Endothelial cell of umbilical vein (primary cell): ENCODE data around the gene FGFRL1. TPM values are rescaled to one million over a fixed set of nuclear protein-coding genes. Genes with fewer than 3 reads are reported as not detected.

Source experiments
- BruUV-seq: library from RNA; stranded (reverse); fragments of 400-500 nt; replicated peaks from 2 replicates; lab custom pipeline; 2021; lab: Mats Ljungman, UMichigan
- CTCF ChIA-PET: fragments of 300-600, 350-600 bp; sonication (Branson Sonifier 250); formaldehyde crosslinking; loops from one replicate; lab custom pipeline; 2021; ENCODE audit warnings: antibody characterized with exemption, inconsistent platforms; lab: Charles Lee
- POLR2A ChIA-PET: fragments of 300-600, 350-600 bp; sonication (Branson Sonifier 250); formaldehyde crosslinking; loops from one replicate; lab custom pipeline; 2021; ENCODE audit warnings: antibody characterized with exemption, inconsistent platforms; lab: Charles Lee
- DNase-seq: peaks from one replicate; pipeline ENCODE4 v3.0.0-alpha.2; 2011; ENCODE audit warnings: low read depth, low spot score
- FAIRE-seq: peaks from 2 replicates; lab custom pipeline; 2011; peaks lifted over from hg19 to GRCh38; lab: Jason Lieb, UNC
- H2AFZ ChIP-seq: 2 replicates; pipeline ENCODE4 v1.6.0; 2012; ENCODE audit warnings: low read depth, low read length, control low read depth, inconsistent platforms
- H3K27ac ChIP-seq: 2 replicates; pipeline ENCODE4 v1.5.1; 2011; ENCODE audit warnings: low read depth, mild to moderate bottlenecking, control low read depth, low read length, moderate library complexity; ENCODE audit not compliant: insufficient read depth
- H3K27me3 ChIP-seq, 2 experiments: 2 replicates each; pipeline versions ENCODE4 v1.6.0 to v1.6.1; 2011; ENCODE audit warnings: low read length in 2 of 2, mixed read lengths in 1 of 2; ENCODE audit not compliant: control insufficient read depth in 2 of 2, insufficient read depth in 2 of 2
- H3K36me3 ChIP-seq, 2 experiments: 2 replicates in 1 of 2; 3 replicates in 1 of 2; pipeline ENCODE4 v1.5.1; 2011; ENCODE audit warnings: low read length in 2 of 2, mild to moderate bottlenecking in 1 of 2, moderate library complexity in 1 of 2; ENCODE audit not compliant: control insufficient read depth in 2 of 2, insufficient read depth in 2 of 2; ENCODE audit errors: extremely low read depth in 1 of 2
- H3K4me1 ChIP-seq: 3 replicates; pipeline ENCODE4 v1.5.1; 2011; ENCODE audit warnings: mild to moderate bottlenecking, low read length; ENCODE audit not compliant: control insufficient read depth, insufficient read depth; ENCODE audit errors: extremely low read depth
- H3K4me2 ChIP-seq: 2 replicates; pipeline ENCODE4 v1.6.1; 2011; ENCODE audit warnings: low read length, control low read depth, mixed read lengths; ENCODE audit not compliant: insufficient read depth
- H3K4me3 ChIP-seq, 3 experiments: fragments of 200-600 bp in 1 of 3; sonication (generic), shearing (Covaris generic) in 1 of 3; replicated peaks in 1 of 3; 2 replicates each; pipeline ENCODE4 v1.5.1; 2011 to 2016; ENCODE audit warnings: control low read depth in 3 of 3, low read length in 3 of 3, mild to moderate bottlenecking in 2 of 3, inconsistent platforms in 1 of 3, low read depth in 1 of 3, moderate library complexity in 1 of 3; ENCODE audit not compliant: insufficient read depth in 1 of 3
- H3K79me2 ChIP-seq: 2 replicates; pipeline ENCODE4 v1.6.0; 2012; ENCODE audit warnings: low read length, inconsistent platforms; ENCODE audit not compliant: control insufficient read depth, insufficient read depth
- H3K9ac ChIP-seq: replicated peaks from 2 replicates; pipeline ENCODE3; 2011; ENCODE audit warnings: low read length, control low read depth; ENCODE audit not compliant: insufficient read depth; ENCODE audit errors: extremely low read depth
- H3K9me1 ChIP-seq: replicated peaks from 3 replicates; pipeline ENCODE4 v1.6.0; 2011; ENCODE audit warnings: mild to moderate bottlenecking, low read length; ENCODE audit not compliant: control insufficient read depth, insufficient read depth; ENCODE audit errors: extremely low read depth
- H3K9me3 ChIP-seq: replicated peaks from 2 replicates; pipeline ENCODE4 v1.5.1; 2012; ENCODE audit warnings: low read length, inconsistent platforms; ENCODE audit not compliant: control insufficient read depth, insufficient read depth
- H4K20me1 ChIP-seq: replicated peaks from 2 replicates; pipeline ENCODE3; 2011; ENCODE audit warnings: mild to moderate bottlenecking, low read length; ENCODE audit not compliant: control insufficient read depth, insufficient read depth; ENCODE audit errors: extremely low read depth
- EZH2 ChIP-seq: IDR thresholded peaks from 2 replicates; pipeline ENCODE4 v1.6.1; 2012; ENCODE audit warnings: borderline replicate concordance, low read depth, mild to moderate bottlenecking, moderate library complexity, low read length, inconsistent platforms; ENCODE audit not compliant: severe bottlenecking
- FOS ChIP-seq: IDR thresholded peaks from 2 replicates; pipeline ENCODE4 v1.6.1; 2011; ENCODE audit warnings: mild to moderate bottlenecking, low read length, moderate library complexity, borderline replicate concordance; ENCODE audit not compliant: insufficient read depth
- GATA2 ChIP-seq: IDR thresholded peaks from 2 replicates; pipeline ENCODE4 v1.7.0; 2011; ENCODE audit warnings: low read depth, mild to moderate bottlenecking, moderate library complexity, mixed read lengths, low read length; ENCODE audit not compliant: insufficient read length, insufficient read depth
- JUN ChIP-seq: IDR thresholded peaks from 2 replicates; pipeline ENCODE4 v1.6.1; 2011; ENCODE audit warnings: borderline replicate concordance, low read depth; ENCODE audit not compliant: insufficient read length, insufficient read depth
- MYC ChIP-seq: IDR thresholded peaks from one replicate; pipeline ENCODE4 v1.6.1; 2011; ENCODE audit warnings: mild to moderate bottlenecking, low read depth, low read length
- POLR2A ChIP-seq: IDR thresholded peaks from 2 replicates; pipeline ENCODE4 v1.6.1; 2012; ENCODE audit warnings: low read depth, mild to moderate bottlenecking, control low read depth, low read length
- POLR2AphosphoS5 ChIP-seq: IDR thresholded peaks from 2 replicates; pipeline ENCODE4 v1.6.1; 2012; ENCODE audit warnings: low read depth, mild to moderate bottlenecking, control low read depth, low read length, moderate library complexity; ENCODE audit not compliant: insufficient read depth
- dilution Hi-C: fragments of 300-500 bp; cut with MboI; formaldehyde crosslinking; loops from one replicate; pipeline ENCODE4 v1.15.0; 2019; ENCODE audit warnings: low sequenced_read_pairs; ENCODE audit not compliant: extremely low pct_ligation_motif_present
- intact Hi-C: fragments of 100-400 bp; cut with micrococcal nuclease; formaldehyde crosslinking; loops from one replicate; pipeline ENCODE4 v1.10.0; 2022
- polyA plus RNA-seq, 4 experiments: library from polyadenylated mRNA; depleted of rRNA in 3 of 4; stranded (reverse) in 3 of 4; unstranded in 1 of 4; fragments of >200 nt; gene quantifications; 2 replicates each; pipeline versions ENCODE4 v1.2.1 to v1.2.3, GENCODE V29; 2011 to 2012; ENCODE audit warnings: missing spikeins in 1 of 4
- total RNA-seq: library from RNA; stranded (reverse); gene quantifications from 2 replicates; pipeline ENCODE4 v1.2.3, GENCODE V29; 2021
- TF ChIP-seq, protein P1 (sequence below), 2 donors: IDR thresholded peaks; 1 replicate in 1 of 2; 2 replicates in 1 of 2; pipeline ENCODE4 v1.5.1; 2011; ENCODE audit warnings: low read length in 2 of 2, mild to moderate bottlenecking in 2 of 2, moderate library complexity in 2 of 2, control low read depth in 1 of 2, inconsistent platforms in 1 of 2, low read depth in 1 of 2; ENCODE audit not compliant: insufficient read depth in 1 of 2; ENCODE audit errors: extremely low read depth in 1 of 2
- TF ChIP-seq, protein P2 (sequence below): IDR thresholded peaks from 2 replicates; pipeline ENCODE4 v1.6.1; 2011; ENCODE audit not compliant: insufficient read depth, insufficient read length

FGFRL1 gene
- total and polyA plus RNA-seq, 2 donors (not counting 3 experiments of a cell fraction or from before 2014, with no cell fraction given): 33.3 to 74.6 TPM

GRCh38 chr4:1030559-1030958 is 19.1 kb downstream of the FGFRL1 start:
- Histone ChIP-seq H2AFZ (no peak overlapping the region), H3K27ac (no peak overlapping the region), H3K79me2 (no peaks in the 10 kb centered on the region), H3K9me1 (no peaks in the 10 kb centered on the region), H3K4me3 (no peak overlapping the region), H3K4me2 (no peak overlapping the region), H4K20me1 (no peaks in the 10 kb centered on the region), H3K27me3 (no peaks in the 10 kb centered on the region), H3K9ac (no peak overlapping the region), H3K4me1 (no peaks in the 10 kb centered on the region), H3K36me3 (peaks cover 0 to 6% of the 10 kb centered on the region in 2 experiments), H3K9me3 (no peaks in the 10 kb centered on the region)
- intact Hi-C loops: no loop called here
- DNase-seq: no peak
- ChIA-PET POLR2A (no interaction called here), CTCF (no interaction called here)
- dilution Hi-C loops: no loop called here
- TF ChIP-seq MYC (no peak), GATA2 (no peak), EZH2 (no peak), POLR2A (no peak), FOS (no peak), POLR2AphosphoS5 (no peak), JUN (no peak)
- TF ChIP-seq, protein P1, sequence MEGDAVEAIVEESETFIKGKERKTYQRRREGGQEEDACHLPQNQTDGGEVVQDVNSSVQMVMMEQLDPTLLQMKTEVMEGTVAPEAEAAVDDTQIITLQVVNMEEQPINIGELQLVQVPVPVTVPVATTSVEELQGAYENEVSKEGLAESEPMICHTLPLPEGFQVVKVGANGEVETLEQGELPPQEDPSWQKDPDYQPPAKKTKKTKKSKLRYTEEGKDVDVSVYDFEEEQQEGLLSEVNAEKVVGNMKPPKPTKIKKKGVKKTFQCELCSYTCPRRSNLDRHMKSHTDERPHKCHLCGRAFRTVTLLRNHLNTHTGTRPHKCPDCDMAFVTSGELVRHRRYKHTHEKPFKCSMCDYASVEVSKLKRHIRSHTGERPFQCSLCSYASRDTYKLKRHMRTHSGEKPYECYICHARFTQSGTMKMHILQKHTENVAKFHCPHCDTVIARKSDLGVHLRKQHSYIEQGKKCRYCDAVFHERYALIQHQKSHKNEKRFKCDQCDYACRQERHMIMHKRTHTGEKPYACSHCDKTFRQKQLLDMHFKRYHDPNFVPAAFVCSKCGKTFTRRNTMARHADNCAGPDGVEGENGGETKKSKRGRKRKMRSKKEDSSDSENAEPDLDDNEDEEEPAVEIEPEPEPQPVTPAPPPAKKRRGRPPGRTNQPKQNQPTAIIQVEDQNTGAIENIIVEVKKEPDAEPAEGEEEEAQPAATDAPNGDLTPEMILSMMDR (IDR thresholded peaks at IDR 0.05; ENCODE audit: extremely low read depth in 1 of 2, insufficient read depth in 1 of 2, low read depth in 1 of 2, low read length in 2 of 2): no peak
- TF ChIP-seq, protein P2, sequence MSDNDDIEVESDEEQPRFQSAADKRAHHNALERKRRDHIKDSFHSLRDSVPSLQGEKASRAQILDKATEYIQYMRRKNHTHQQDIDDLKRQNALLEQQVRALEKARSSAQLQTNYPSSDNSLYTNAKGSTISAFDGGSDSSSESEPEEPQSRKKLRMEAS: no peak
- no peak for FAIRE-seq
- no TSS peak for BruUV-seq
